HPDE6-E6E7 (cell line): Measurements from ENCODE around the gene E4F1.
"Not testable (repeated sequence)": the region's sequence is repeated elsewhere in the genome, so short reads cannot be mapped to it uniquely, and the experiment has no call there.

Source experiments
- DNase-seq: peaks from one replicate; pipeline ENCODE4 v3.0.0; 2011; ENCODE audit warnings: missing footprints; ENCODE audit errors: extremely low spot score

The E4F1 gene

GRCh38 chr16:2244301-2244700 is 20.9 kb downstream of the E4F1 start:
- no peak for DNase-seq

GRCh38 chr16:2244926-2245795 is 21.8 kb downstream of the E4F1 start:
- no peak for DNase-seq

- no peak for DNase-seq
Measured at GRCh38 chr16:2246301-2246885, 23.0 kb downstream of the E4F1 start.

GRCh38 chr16:2250652-2251295 is 27.4 kb downstream of the E4F1 start:
- no peak for DNase-seq

- peak; percentile 97 for DNase-seq
Measured at GRCh38 chr16:2251296-2252111, 28.1 kb downstream of the E4F1 start, which contains the start of gene ECI1. ECI1 (minus strand) TSS chr16:2251587; CDS start chr16:2251566, 21 bp downstream.

- no peak for DNase-seq
Measured at GRCh38 chr16:2252806-2253148, 29.4 kb downstream of the E4F1 start.

GRCh38 chr16:2253293-2253692 is 29.9 kb downstream of the E4F1 start:
- no peak for DNase-seq

GRCh38 chr16:2256531-2257140 is 33.2 kb downstream of the E4F1 start:
- no peak for DNase-seq

GRCh38 chr16:2257726-2258125 is 34.3 kb downstream of the E4F1 start:
- no peak for DNase-seq

- DNase-seq: not testable (repeated sequence)
Measured at GRCh38 chr16:2258530-2258929, 35.1 kb downstream of the E4F1 start.

GRCh38 chr16:2260250-2260649 is 36.9 kb downstream of the E4F1 start:
- DNase-seq: no peak

GRCh38 chr16:2263026-2263425 is 39.6 kb downstream of the E4F1 start:
- not testable (repeated sequence) for DNase-seq

- not testable (repeated sequence) for DNase-seq
Measured at GRCh38 chr16:2266887-2267286, 43.5 kb downstream of the E4F1 start.

- DNase-seq: not testable (repeated sequence)
Measured at GRCh38 chr16:2267505-2267912, 44.1 kb downstream of the E4F1 start.

- peak; percentile 97 for DNase-seq
Measured at GRCh38 chr16:2267913-2268666, 44.7 kb downstream of the E4F1 start, which contains the start of gene RNPS1. RNPS1 (minus strand) TSS chr16:2268126; CDS start chr16:2264643, 3,483 bp downstream.

GRCh38 chr16:2270070-2270462 is 46.7 kb downstream of the E4F1 start:
- DNase-seq: no peak

- DNase-seq: no peak
Measured at GRCh38 chr16:2270588-2271470, 47.4 kb downstream of the E4F1 start.

- no peak for DNase-seq
Measured at GRCh38 chr16:2271848-2272461, 48.6 kb downstream of the E4F1 start.

- no peak for DNase-seq
Measured at GRCh38 chr16:2273484-2273883, 50.1 kb downstream of the E4F1 start.
